ENCODE data around the gene GLS.

Gene GLS

DNA sequence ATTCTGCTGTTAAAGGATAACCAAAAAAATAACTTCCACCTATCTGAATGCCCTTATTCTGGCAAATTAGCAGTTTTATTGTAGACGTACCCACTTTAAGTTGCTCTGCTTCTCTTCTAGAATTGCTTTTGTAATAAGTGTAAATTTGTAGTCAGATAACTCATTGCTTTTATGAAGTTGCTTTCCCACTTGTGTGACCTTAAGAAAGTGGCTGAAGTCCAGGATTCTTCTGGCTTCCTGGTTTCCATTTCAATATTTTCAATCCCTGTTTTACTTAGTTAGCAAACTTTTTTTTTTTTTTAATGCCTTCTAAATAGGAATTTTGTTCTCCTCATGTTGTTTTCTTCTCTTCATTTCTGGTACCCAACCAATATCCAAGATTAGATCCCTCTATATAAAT is 59.8 kb downstream of the GLS start:
- Histone ChIP-seq H3K4me3 (ENCODE audit: low read length, poor library complexity, severe bottlenecking) (no peak overlapping the region), H4K20me1 (ENCODE audit: insufficient read depth, low read length, poor library complexity, severe bottlenecking) (no peaks in the 10 kb centered on the region), H3K36me3 (ENCODE audit: insufficient read depth, low read length) (no peaks in the 10 kb centered on the region), H3K4me2 (ENCODE audit: low read depth, low read length, poor library complexity, severe bottlenecking) (no peak overlapping the region), H3K9me3 (ENCODE audit: insufficient read depth, low read depth, low read length) (no peaks in the 10 kb centered on the region), H3K9me2 (replicated peaks; ENCODE audit: low read depth, low read length) (no peaks in the 10 kb centered on the region), H2AFZ (ENCODE audit: low read length) (no peak overlapping the region), H3K27me3 (ENCODE audit: insufficient read depth, low read length, poor library complexity, severe bottlenecking) (no peaks in the 10 kb centered on the region), H3K4me1 (ENCODE audit: insufficient read depth, low read length, poor library complexity, severe bottlenecking) (peaks cover 6% of the 10 kb centered on the region), H3F3A (ENCODE audit: low read depth) (peaks cover 9% of the 10 kb centered on the region; the same call in 1 of the 2 replicates), H3K9ac (ENCODE audit: low read depth, low read length, poor library complexity, severe bottlenecking) (no peak overlapping the region), H3K79me2 (ENCODE audit: insufficient read depth, low read length) (no peaks in the 10 kb centered on the region)
- TF ChIP-seq, protein P1, sequence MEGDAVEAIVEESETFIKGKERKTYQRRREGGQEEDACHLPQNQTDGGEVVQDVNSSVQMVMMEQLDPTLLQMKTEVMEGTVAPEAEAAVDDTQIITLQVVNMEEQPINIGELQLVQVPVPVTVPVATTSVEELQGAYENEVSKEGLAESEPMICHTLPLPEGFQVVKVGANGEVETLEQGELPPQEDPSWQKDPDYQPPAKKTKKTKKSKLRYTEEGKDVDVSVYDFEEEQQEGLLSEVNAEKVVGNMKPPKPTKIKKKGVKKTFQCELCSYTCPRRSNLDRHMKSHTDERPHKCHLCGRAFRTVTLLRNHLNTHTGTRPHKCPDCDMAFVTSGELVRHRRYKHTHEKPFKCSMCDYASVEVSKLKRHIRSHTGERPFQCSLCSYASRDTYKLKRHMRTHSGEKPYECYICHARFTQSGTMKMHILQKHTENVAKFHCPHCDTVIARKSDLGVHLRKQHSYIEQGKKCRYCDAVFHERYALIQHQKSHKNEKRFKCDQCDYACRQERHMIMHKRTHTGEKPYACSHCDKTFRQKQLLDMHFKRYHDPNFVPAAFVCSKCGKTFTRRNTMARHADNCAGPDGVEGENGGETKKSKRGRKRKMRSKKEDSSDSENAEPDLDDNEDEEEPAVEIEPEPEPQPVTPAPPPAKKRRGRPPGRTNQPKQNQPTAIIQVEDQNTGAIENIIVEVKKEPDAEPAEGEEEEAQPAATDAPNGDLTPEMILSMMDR (conservative IDR thresholded peaks at IDR 0.05; ENCODE audit: low read length) = no peak
- no peak for TF ChIP-seq EZH2phosphoT487 (IDR thresholded peaks at IDR 0.05; ENCODE audit: borderline replicate concordance)

DNA sequence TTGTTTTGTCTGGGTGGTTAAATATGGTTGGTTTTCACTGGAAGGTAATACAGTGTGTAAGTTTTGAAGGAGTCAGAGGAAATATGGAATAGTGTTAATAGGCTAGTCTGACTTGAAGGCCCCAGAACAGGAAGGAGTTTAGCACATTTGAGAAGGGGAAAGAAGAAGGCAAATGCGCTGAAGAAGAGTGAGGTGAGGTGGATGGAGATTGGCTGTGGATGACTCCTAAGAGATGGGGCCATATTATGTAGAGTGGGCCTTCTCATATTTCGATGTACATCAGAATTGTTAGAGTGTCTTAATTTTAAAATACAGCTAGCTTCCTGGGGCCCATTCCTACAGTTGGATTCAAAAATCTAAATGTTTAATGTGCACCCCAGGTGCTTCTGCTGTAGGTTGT is 61.0 kb downstream of the GLS start:
- no peak overlapping the region for H2AFZ ChIP-seq (ENCODE audit: low read length)
- H3K4me1 ChIP-seq (ENCODE audit: insufficient read depth, low read length, poor library complexity, severe bottlenecking) = peaks cover 7% of the 10 kb centered on the region
- H3K79me2 ChIP-seq (ENCODE audit: insufficient read depth, low read length) = no peaks in the 10 kb centered on the region
- no peaks in the 10 kb centered on the region for H3K36me3 ChIP-seq (ENCODE audit: insufficient read depth, low read length)
- peaks cover 9% of the 10 kb centered on the region; the same call in 1 of the 2 replicates for H3F3A ChIP-seq (ENCODE audit: low read depth)
- TF ChIP-seq, protein P1 (conservative IDR thresholded peaks at IDR 0.05; ENCODE audit: low read length) = no peak
- no peak for TF ChIP-seq EZH2phosphoT487 (IDR thresholded peaks at IDR 0.05; ENCODE audit: borderline replicate concordance)
- no peak overlapping the region for H3K4me3 ChIP-seq (ENCODE audit: low read length, poor library complexity, severe bottlenecking)
- no peaks in the 10 kb centered on the region for H3K9me3 ChIP-seq (ENCODE audit: insufficient read depth, low read depth, low read length)
- no peak overlapping the region for H3K9ac ChIP-seq (ENCODE audit: low read depth, low read length, poor library complexity, severe bottlenecking)
- no peaks in the 10 kb centered on the region for H3K27me3 ChIP-seq (ENCODE audit: insufficient read depth, low read length, poor library complexity, severe bottlenecking)
- H4K20me1 ChIP-seq (ENCODE audit: insufficient read depth, low read length, poor library complexity, severe bottlenecking) = no peaks in the 10 kb centered on the region
- no peaks in the 10 kb centered on the region for H3K9me2 ChIP-seq (replicated peaks; ENCODE audit: low read depth, low read length)
- H3K4me2 ChIP-seq (ENCODE audit: low read depth, low read length, poor library complexity, severe bottlenecking) = no peak overlapping the region

DNA sequence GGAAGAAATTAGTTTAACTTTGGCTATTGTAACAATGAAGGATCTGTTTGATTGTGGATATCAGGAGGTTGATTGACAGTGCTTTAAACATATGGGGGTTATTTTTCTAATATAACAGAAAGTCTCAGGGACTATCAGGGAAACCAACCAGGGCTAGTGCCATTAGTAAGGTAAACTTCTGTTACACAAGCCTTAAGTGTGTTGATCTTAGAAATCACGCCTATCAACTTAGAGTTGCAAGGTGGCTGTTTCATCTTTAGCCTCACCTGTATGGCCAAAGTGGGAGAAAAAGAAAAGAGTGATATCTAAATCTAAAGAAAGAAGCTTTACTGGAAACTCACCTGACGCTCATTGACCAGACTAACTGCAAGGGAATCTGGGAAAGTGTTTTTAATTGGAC is 62.1 kb downstream of the GLS start:
- Histone ChIP-seq H3K27me3 (ENCODE audit: insufficient read depth, low read length, poor library complexity, severe bottlenecking) (no peaks in the 10 kb centered on the region), H3F3A (ENCODE audit: low read depth) (peaks cover 9% of the 10 kb centered on the region; the same call in 1 of the 2 replicates), H3K4me2 (ENCODE audit: low read depth, low read length, poor library complexity, severe bottlenecking) (no peak overlapping the region), H3K9me2 (replicated peaks; ENCODE audit: low read depth, low read length) (no peaks in the 10 kb centered on the region), H3K9ac (ENCODE audit: low read depth, low read length, poor library complexity, severe bottlenecking) (no peak overlapping the region), H3K79me2 (ENCODE audit: insufficient read depth, low read length) (no peaks in the 10 kb centered on the region), H3K36me3 (ENCODE audit: insufficient read depth, low read length) (no peaks in the 10 kb centered on the region), H2AFZ (ENCODE audit: low read length) (no peak overlapping the region), H3K9me3 (ENCODE audit: insufficient read depth, low read depth, low read length) (no peaks in the 10 kb centered on the region), H4K20me1 (ENCODE audit: insufficient read depth, low read length, poor library complexity, severe bottlenecking) (no peaks in the 10 kb centered on the region), H3K4me3 (ENCODE audit: low read length, poor library complexity, severe bottlenecking) (no peak overlapping the region), H3K4me1 (ENCODE audit: insufficient read depth, low read length, poor library complexity, severe bottlenecking) (peaks cover 18% of the 10 kb centered on the region)
- TF ChIP-seq EZH2phosphoT487 (IDR thresholded peaks at IDR 0.05; ENCODE audit: borderline replicate concordance) = no peak
- TF ChIP-seq, protein P1 (conservative IDR thresholded peaks at IDR 0.05; ENCODE audit: low read length) = no peak

All from Loucy (cell line).